Fibroblast of the conjunctiva (primary cell): ENCODE results near the gene PAPOLB.

Experiments
- DNase-seq: peaks from one replicate; pipeline ENCODE4 v3.0.0-alpha.2; 2010; ENCODE audit warnings: low read depth

Gene PAPOLB

GRCh38 chr7:4823441-4824119, 38.2 kb downstream of the PAPOLB start:
- no peak for DNase-seq

- no peak for DNase-seq
These were observed 39.2 kb downstream of the PAPOLB start for GRCh38 chr7:4822677-4823076.

DNA sequence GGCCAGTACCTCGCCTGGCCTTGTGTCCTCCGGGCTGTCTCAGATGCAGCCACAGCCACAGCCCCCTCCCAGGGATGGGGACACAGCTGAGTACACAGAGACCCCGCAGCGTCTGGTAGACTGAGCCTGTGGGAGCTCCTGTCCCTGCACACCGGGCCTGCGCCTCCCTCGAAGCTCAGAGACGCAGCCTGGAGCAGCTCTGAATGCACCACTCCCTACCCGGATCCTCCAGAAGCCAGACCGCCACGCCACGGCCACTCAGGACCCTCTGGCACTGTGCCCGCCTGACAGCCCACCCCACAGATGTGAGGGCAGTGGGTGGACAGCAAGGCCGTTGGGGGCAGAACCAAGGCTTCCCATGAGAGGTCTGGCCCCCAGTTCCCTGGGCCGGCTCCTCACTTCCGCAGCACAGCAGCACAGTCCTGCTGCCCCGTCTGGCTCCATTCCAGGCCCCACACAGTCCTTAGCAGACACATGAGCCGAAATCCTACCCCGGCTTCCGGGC, 40.8 kb downstream of the PAPOLB start:
- no peak for DNase-seq

- DNase-seq, result no peak
These were observed 41.3 kb downstream of the PAPOLB start for GRCh38 chr7:4820405-4820966.

DNA sequence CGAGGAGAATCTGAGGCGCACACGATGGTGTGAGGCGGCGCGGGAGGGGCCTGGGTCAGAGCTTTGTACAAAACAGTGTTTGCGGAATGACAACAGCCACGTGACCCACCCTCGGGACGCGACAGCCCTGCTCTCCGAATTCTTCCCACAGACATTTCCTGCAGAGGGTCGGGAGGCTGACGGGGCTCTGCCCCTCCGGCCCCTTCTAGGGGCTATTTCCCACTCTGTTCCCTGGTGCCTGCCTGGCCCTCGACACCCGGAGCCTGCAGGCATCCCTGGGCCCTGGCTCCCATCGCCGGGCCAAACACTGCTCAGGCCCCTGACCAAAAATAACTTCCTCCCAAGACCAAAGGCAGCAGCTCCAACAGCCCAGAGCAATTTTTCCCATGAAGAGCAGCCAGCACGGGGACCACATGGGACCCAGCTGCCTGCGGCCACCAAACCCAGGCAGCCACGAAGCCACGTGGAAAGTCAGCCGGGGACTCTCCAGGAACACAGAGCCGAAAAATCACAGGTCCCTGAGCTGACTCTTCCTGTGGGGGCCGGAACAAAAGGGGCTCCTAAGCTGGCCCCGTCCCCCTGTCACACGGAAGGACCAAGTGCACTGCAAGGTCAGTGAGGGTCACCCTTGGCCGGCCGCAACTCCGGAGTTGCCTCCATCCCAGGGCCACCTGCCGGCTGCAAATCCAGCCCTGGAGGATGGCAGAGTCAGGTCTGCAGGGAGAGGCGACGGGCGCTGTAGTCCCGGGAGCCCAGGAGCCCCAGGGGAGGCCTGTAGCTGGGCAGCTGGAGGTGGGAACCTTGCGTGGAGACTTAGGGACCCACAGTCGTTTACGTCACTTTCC, 42.0 kb downstream of the PAPOLB start:
- no peak for DNase-seq

GRCh38 chr7:4818000-4818794, 43.6 kb downstream of the PAPOLB start:
- DNase-seq, result no peak

DNA sequence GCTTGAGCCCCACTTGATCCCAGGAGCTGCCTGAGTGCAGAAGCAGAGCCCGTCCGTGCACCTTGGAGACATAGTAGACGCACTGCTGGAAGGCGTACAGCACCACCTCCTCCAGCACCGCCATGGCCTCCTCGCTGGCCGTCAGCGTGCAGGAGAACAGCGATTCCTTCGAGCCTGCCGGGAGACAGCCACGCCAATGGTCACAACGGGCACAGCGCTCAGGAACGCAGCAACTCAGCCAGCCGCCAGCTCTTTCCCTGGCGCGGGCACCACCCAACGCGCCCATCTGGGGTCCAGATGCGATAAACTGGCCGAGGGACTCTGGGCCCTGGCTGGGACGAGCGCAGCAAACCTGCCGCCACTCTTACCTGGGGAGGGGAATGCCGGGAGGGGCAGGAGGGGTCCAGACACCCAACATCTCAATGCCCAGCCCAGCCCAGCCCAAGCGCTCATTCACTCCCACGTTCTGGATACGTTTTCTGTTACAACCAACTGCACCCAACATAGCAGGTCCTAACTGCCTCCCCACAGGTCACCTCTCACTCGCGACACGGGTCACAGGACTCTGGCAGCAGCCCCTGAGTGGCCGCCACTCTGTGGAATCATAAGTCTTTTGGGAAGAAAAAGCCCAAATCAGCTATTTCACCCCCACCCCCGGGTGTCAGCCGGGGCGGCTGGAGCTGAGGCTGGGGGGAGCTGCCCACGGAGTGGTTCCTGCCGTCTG, 44.5 kb downstream of the PAPOLB start:
- DNase-seq, result no peak

GRCh38 chr7:4816419-4817080, 45.3 kb downstream of the PAPOLB start:
- no peak for DNase-seq

DNA sequence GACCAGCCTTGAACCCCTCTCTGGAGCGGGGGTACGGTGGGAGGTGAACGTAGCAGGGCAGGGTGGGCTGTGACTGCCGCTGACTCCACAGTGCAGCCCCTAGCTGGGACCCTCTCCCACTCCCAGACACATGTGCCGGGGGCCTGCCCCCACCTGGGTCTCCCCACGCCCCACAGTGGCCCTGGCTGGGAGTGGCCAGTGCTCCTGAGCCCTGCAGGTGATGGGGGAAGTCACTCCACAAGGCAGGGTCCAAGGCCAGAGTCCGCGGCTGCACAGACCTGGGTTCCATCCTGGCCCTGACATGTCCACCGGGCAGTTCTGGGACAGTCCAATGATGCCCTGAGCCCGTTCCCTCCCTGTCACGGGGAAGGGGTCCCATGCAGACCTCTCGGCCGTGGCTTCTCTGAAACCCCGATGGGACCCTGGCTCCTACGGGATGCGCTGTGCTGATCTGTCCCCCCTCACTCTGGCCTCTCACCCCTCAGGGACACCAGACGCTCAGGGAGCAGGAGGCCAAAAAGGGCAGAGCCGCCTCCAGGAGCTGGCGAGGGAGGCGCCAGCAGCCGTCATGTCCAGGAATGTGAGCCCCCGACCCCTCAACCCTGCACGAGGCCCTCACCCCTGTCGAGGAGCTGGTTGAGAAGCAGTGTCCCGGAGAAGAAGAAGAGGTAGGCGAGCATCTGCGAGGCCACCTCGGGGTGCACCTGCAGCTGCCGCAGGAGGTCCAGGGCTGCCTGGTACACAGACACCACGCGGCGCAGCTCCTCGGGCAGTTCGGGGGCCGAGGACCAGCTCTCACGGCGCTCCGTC, 46.0 kb downstream of the PAPOLB start:
- no peak for DNase-seq

GRCh38 chr7:4815121-4815520, 46.7 kb downstream of the PAPOLB start:
- no peak for DNase-seq

GRCh38 chr7:4814433-4814832, 47.4 kb downstream of the PAPOLB start:
- DNase-seq, result no peak

- DNase-seq, result no peak
These were observed 52.2 kb downstream of the PAPOLB start for GRCh38 chr7:4809666-4810065.

GRCh38 chr7:4809091-4809591, 52.7 kb downstream of the PAPOLB start:
- no peak for DNase-seq

DNA sequence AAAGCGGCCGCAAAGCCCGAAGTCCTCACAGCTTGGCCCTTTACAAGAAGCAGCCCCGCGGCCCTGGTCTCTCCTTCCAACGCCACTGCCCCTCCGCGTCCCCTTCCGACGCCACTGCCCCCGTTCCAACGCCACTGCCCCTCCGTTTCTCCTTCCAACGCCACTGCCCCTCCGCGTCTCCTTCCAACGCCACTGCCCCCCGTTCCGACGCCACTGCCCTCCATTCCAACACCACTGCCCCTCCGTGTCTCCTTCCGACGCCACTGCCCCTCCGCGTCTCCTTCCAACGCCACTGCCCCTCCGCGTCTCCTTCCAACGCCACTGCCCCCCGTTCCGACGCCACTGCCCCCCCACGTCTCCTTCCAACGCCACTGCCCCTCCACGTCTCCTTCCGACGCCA, 53.3 kb downstream of the PAPOLB start:
- DNase-seq, result no peak

DNA sequence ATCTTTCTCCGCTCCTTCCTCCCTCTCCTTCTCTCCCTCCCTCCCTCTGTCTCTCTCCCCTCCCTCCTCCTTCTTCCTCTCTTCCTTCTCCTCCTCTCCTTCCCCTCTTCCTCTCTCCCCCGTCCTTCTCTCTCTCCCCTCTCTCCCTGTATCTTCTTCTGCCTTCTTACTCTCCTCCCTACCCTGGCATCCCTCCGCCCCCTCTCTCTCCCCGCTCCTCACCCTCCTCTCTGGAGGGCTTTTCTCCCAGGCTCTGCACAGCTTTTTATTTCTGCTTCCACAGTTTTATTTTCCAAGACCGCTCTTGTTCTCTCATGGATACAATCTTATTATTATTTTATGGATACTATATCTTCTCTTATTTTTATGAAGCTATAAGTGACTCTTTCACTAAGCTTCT, 53.8 kb downstream of the PAPOLB start:
- no peak for DNase-seq
